ENCODE data around the gene MYO18B. TPM values are rescaled to one million over a fixed set of nuclear protein-coding genes. Genes with fewer than 3 reads are reported as not detected.

The MYO18B gene
- total RNA-seq, 1 donor from 2014 or later, result not detected

DNA sequence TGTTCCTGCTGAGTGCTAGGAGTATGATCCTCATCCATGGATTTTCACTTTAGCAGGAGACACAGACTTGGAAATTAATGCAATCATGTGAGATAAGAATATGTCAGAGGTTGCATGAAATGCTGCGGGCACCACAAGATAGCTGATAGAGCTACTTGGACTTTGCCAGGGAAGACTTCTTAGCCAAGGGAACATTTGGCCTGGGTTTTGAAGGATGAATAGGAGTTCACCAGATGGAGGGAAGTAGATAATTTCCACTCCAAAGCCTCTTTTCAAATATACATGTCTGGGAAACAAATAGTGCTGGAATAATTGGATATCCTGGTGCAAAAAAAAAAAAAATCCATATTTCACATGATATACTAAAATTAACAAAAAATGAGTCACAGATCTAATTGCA is 44.2 kb downstream of the MYO18B start:
- no peak for ATAC-seq
- no peak overlapping the region for H3K4me3 ChIP-seq
- TF ChIP-seq, protein P1, sequence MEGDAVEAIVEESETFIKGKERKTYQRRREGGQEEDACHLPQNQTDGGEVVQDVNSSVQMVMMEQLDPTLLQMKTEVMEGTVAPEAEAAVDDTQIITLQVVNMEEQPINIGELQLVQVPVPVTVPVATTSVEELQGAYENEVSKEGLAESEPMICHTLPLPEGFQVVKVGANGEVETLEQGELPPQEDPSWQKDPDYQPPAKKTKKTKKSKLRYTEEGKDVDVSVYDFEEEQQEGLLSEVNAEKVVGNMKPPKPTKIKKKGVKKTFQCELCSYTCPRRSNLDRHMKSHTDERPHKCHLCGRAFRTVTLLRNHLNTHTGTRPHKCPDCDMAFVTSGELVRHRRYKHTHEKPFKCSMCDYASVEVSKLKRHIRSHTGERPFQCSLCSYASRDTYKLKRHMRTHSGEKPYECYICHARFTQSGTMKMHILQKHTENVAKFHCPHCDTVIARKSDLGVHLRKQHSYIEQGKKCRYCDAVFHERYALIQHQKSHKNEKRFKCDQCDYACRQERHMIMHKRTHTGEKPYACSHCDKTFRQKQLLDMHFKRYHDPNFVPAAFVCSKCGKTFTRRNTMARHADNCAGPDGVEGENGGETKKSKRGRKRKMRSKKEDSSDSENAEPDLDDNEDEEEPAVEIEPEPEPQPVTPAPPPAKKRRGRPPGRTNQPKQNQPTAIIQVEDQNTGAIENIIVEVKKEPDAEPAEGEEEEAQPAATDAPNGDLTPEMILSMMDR (IDR thresholded peaks at IDR 0.05), result no peak
- DNase-seq, result no peak
- no peak overlapping the region for H3K27ac ChIP-seq
- no peaks in the 10 kb centered on the region for H3K36me3 ChIP-seq
- intact Hi-C loops (cut with DNase I), result no loop called here
- H3K27me3 ChIP-seq (ENCODE audit: low read depth), result peaks cover 4% of the 10 kb centered on the region
- no peaks in the 10 kb centered on the region for H3K4me1 ChIP-seq
- no peaks in the 10 kb centered on the region for H3K9me3 ChIP-seq

DNA sequence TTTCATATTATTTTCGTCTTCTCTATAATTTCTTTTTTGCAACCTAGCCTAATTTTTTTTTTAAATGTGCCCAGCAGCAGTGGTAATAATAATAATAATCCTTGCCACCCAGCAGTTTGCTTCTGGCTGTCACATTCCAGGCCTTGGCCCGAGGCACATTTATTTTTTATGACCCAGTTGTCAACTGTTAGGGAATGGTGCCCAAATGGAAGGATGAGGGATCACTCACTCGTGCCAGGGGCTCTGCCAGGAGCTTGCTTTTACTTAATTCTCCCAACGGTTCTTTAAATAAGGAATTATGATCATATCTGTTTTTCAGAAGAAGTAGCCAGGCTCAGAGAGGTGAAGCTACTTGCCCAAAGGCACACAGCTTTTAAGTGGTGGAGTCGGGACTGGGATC is 49.6 kb downstream of the MYO18B start:
- Histone ChIP-seq H3K4me1 (no peaks in the 10 kb centered on the region), H3K27ac (no peak overlapping the region), H3K9me3 (no peaks in the 10 kb centered on the region), H3K36me3 (no peaks in the 10 kb centered on the region), H3K27me3 (ENCODE audit: low read depth) (peaks cover 8% of the 10 kb centered on the region), H3K4me3 (no peak overlapping the region)
- ATAC-seq (no peak), DNase-seq (no peak)
- intact Hi-C loops (cut with DNase I), result no loop called here
- TF ChIP-seq, protein P1 (IDR thresholded peaks at IDR 0.05), result no peak

DNA sequence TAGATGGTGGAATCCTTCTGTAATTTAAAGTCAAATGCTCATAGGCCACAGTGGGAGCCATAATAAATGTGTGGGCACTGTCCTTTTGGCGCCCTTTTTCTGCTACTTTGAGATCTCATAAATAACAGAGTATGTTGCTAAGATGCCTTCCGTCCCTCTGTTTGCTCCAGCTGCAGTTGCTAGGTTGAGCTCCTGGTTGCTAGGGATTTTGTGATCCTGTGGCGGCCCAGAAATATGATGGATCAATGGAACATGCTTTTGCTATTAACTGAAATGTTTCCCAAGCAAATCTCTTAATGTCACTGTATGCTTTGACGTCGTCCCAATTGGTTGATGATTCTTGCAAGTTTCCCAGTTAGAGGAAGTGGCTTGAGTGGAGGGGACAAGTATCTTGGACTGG is 53.5 kb downstream of the MYO18B start:
- peaks cover 10% of the 10 kb centered on the region for H3K27me3 ChIP-seq (ENCODE audit: low read depth)
- TF ChIP-seq, protein P1 (IDR thresholded peaks at IDR 0.05), result no peak
- no peaks in the 10 kb centered on the region for H3K4me1 ChIP-seq
- DNase-seq, result no peak
- no peak overlapping the region for H3K27ac ChIP-seq
- intact Hi-C loops (cut with DNase I), result no loop called here
- H3K4me3 ChIP-seq, result no peak overlapping the region
- no peaks in the 10 kb centered on the region for H3K9me3 ChIP-seq
- no peaks in the 10 kb centered on the region for H3K36me3 ChIP-seq
- no peak for ATAC-seq

DNA sequence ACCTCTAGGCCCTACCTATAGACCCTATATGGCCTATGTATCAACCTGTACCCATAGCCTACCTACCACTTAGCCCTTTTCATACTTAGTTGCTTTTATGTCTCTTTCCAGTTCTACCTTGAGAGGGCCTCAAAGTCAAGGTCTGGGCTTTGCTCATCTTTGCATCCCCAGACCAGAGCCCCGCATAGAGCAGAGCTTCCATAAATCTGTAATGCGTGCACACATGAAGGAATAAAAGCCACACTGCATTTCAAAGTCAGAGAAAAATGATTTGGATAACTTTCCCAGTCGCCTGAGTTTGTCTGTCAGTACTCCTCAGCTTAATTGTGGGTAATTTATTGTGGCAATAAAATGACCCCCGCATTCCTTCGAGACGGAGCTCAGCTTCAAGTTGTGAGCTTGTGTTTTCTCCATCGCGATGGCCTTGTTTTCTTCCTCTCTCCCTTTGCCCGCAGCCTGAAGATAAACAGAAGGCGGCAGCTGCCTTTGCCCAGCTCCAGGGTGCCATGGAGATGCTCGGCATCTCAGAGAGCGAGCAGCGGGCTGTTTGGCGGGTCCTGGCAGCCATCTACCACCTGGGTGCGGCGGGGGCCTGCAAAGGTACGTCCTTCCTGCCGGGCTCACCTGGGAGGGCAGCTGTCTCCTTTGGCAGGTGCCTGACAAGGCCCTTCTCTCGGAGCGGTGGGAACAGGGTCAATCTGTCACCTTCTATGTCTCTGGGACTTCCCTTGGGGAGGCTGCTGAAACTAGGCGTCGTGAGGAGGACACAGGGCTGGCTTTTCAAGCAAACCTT is 55.7 kb downstream of the MYO18B start:
- DNase-seq (no peak), ATAC-seq (no peak)
- TF ChIP-seq, protein P1 (IDR thresholded peaks at IDR 0.05), result no peak
- H3K27me3 ChIP-seq (ENCODE audit: low read depth), result peaks cover 10% of the 10 kb centered on the region
- intact Hi-C loops (cut with DNase I), result no loop called here
- H3K9me3 ChIP-seq, result no peaks in the 10 kb centered on the region
- H3K4me3 ChIP-seq, result no peak overlapping the region
- no peak overlapping the region for H3K27ac ChIP-seq
- H3K4me1 ChIP-seq, result no peaks in the 10 kb centered on the region
- H3K36me3 ChIP-seq, result no peaks in the 10 kb centered on the region

DNA sequence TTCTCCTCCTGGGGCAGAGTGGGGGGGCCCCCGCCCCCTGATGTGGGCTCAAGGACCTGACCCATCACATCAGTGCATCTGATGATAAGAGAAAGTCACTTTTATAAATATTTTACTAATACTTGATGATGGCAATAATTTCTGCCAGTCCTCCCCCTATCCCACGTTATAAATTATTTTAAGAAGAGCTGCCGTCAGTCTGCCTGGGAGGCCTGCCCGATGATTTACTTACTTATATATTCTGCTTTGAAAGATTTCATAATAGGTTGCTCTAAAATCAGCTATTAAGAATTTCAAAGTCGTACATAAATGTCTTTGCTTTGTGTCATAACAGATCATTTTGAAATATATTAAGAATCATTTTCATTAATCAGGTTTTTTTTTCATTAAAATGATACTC is 58.8 kb downstream of the MYO18B start:
- TF ChIP-seq, protein P1 (IDR thresholded peaks at IDR 0.05), result no peak
- Histone ChIP-seq H3K27ac (no peak overlapping the region), H3K36me3 (no peaks in the 10 kb centered on the region), H3K4me1 (no peaks in the 10 kb centered on the region), H3K9me3 (no peaks in the 10 kb centered on the region), H3K27me3 (ENCODE audit: low read depth) (peaks cover 5% of the 10 kb centered on the region), H3K4me3 (no peak overlapping the region)
- intact Hi-C loops (cut with DNase I), result no loop called here
- ATAC-seq (no peak), DNase-seq (no peak)

All from lower lobe of right lung (tissue), 2 donors.